ENCODE measurements around the gene TTC7B.

Gene TTC7B

DNA sequence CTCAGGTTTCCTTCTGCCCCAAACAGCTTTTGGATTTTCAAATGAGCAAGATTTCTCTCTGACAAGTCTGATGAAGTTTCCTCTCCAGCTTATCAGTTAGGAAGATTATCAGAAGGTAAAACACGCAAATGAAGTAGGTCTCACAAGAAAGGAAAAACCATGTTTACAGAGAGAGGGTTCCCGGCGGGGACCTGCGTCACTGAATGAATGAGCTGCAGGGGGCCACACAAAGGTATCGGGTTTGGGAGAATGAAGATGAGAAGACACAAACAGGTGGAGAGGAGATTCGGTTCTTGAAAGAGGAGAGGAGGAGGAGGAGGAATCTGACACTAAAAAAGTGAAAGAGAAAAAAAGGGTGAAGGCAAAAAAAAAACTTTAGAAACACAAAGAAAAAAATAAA lies 210.8 kb downstream of the TTC7B start:
- DNase-seq (ENCODE audit: low read depth), result no peak
- no peak overlapping the region for H3K4me3 ChIP-seq (ENCODE audit: low read depth, low read length)
- TF ChIP-seq, protein P1, sequence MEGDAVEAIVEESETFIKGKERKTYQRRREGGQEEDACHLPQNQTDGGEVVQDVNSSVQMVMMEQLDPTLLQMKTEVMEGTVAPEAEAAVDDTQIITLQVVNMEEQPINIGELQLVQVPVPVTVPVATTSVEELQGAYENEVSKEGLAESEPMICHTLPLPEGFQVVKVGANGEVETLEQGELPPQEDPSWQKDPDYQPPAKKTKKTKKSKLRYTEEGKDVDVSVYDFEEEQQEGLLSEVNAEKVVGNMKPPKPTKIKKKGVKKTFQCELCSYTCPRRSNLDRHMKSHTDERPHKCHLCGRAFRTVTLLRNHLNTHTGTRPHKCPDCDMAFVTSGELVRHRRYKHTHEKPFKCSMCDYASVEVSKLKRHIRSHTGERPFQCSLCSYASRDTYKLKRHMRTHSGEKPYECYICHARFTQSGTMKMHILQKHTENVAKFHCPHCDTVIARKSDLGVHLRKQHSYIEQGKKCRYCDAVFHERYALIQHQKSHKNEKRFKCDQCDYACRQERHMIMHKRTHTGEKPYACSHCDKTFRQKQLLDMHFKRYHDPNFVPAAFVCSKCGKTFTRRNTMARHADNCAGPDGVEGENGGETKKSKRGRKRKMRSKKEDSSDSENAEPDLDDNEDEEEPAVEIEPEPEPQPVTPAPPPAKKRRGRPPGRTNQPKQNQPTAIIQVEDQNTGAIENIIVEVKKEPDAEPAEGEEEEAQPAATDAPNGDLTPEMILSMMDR (IDR thresholded peaks at IDR 0.05; ENCODE audit: low read depth, low read length, missing control alignments), result no peak

DNA sequence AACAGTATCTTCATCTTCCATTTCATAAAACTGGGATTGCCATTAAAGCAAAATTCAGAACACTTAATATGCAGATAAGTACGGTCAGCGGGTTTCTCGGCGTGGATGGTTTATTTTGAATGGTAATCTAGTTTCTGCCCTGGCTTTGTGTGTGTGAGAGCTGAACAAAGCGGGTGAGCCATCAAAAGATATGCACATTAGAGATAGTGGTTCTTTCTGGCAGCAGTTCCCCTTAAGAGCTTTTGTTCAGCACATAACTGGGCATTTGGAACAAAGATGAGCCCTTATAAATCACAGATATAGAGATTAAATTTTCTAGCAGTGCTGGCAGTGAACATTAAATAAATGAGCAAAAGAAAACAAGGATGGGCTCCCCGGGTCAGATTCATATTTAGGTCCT lies 211.9 kb downstream of the TTC7B start:
- TF ChIP-seq, protein P1 (IDR thresholded peaks at IDR 0.05; ENCODE audit: low read depth, low read length, missing control alignments), result no peak
- no peak for DNase-seq (ENCODE audit: low read depth)

DNA sequence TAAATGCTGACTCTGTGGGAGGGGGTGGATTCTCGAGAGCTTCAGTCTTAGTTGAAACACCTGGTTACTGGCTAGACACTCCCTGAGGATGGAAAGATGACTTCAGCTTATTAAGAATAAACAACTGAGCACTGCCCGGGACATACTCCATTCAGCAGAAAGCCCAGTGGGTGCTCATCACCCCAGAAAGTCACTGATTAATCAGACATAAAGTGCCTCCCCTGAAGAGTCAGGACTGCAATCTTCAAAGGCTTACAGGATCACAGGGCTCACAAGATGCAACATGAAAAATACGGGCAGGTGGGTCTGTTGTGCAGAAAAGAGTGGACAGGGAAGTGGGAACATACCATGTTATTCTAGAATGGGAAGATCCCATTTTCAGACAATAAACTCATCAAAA lies 212.4 kb downstream of the TTC7B start:
- TF ChIP-seq, protein P1 (IDR thresholded peaks at IDR 0.05; ENCODE audit: low read depth, low read length, missing control alignments), result no peak
- no peak for DNase-seq (ENCODE audit: low read depth)
- H3K4me3 ChIP-seq (ENCODE audit: low read depth, low read length), result no peak overlapping the region

More for the DNA sequence above, 211.9 kb downstream of the TTC7B start:
- H3K4me3 ChIP-seq (ENCODE audit: low read depth, low read length), result no peak overlapping the region

DNA sequence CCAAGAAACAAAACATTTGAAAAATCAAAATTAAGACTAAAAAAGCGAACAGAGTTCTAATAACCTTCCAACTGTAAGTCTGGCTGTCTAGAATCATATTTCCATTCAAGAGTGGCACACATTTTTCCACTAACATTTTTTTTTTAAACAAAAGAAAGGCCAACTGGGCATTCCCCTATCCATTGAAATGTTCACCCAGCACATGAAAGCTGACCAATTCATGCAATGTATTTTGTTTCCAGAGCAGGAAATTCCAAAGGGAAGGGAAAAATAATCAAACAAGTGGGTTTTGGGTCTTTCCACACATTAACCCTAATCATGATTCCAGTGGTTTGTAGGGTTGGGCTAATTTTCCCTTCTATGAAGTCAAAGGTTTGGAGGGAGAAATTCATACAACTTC lies 212.9 kb downstream of the TTC7B start:
- H3K4me3 ChIP-seq (ENCODE audit: low read depth, low read length), result no peak overlapping the region
- TF ChIP-seq, protein P1 (IDR thresholded peaks at IDR 0.05; ENCODE audit: low read depth, low read length, missing control alignments), result no peak
- DNase-seq (ENCODE audit: low read depth), result no peak

DNA sequence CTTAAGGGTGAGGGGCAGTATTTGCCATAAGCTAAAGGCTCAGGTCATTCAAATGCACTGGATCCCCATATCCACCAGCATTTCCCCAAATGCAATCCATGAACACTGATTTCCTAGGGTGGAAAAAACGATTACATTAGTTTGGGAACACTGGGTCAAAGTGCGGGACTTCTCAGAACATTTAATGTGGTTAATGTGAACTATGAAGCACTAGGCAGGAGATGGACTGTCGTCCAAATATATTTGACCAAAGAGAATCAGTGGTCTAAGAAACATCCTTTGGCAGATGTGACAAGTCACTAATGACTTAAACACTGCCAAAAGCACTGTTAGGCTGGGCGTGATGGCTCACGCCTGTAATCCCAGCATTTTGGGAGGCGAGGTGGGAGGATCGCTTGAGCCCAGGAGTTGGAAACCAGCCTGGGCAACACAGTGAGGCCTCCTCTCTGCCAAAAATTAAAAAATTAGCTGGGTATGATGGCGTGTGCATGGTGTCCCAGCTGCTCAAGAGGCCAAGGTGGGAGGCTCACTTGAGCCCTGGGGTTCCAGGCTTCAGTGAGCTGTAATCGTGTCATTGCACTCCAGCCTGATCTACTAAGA lies 214.0 kb downstream of the TTC7B start:
- no peak overlapping the region for H3K4me3 ChIP-seq (ENCODE audit: low read depth, low read length)
- TF ChIP-seq, protein P1 (IDR thresholded peaks at IDR 0.05; ENCODE audit: low read depth, low read length, missing control alignments), result no peak
- DNase-seq (ENCODE audit: low read depth), result no peak

DNA sequence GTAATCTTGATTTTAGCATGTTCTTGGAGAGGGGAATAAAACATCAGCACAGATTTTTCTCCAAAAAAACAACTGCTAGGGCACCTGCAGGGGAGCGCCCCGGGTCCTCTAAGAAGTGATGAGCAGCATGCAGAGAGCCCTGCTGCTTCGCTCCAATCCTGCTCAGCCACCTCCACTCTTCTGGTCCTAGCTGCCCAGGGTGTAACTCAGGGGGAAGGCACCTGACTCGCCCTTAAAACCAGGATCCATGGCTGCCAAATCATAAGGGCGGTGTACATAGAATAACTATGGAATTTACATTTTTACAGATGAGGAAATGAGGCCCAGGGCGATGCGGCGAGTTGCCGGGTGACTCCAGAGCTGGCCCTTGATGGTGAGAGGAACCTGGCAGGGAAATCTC lies 214.7 kb downstream of the TTC7B start:
- TF ChIP-seq, protein P1 (IDR thresholded peaks at IDR 0.05; ENCODE audit: low read depth, low read length, missing control alignments), result no peak
- DNase-seq (ENCODE audit: low read depth), result no peak
- H3K4me3 ChIP-seq (ENCODE audit: low read depth, low read length), result no peak overlapping the region

DNA sequence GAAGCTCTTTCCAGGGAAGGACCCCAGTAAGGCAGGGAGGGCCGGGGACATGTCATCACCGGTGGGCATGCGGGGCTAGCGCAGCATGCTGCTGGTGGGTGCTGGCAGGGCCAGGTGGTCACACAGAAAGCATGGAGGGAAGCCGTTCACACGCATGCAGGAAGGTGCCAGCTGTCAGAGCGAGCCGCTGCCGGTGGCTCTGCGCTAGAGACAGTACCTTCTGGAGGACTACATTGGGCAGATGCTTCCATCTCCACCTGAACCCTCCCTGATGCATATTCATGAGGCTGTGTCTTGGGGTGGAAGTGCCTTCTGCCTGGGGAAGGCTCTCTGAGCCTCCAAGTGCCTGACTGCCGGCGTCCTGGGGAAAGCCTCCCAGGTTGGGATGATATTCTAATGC lies 215.6 kb downstream of the TTC7B start:
- no peak for DNase-seq (ENCODE audit: low read depth)
- no peak overlapping the region for H3K4me3 ChIP-seq (ENCODE audit: low read depth, low read length)
- TF ChIP-seq, protein P1 (IDR thresholded peaks at IDR 0.05; ENCODE audit: low read depth, low read length, missing control alignments), result no peak

Data from GM12864 (cell line).